H9 (cell line): ENCODE data around the gene XBP1. TPM values are rescaled to one million over a fixed set of nuclear protein-coding genes. Genes with fewer than 3 reads are reported as not detected.

Experiments
- DNase-seq: peaks from one replicate; pipeline ENCODE4 v3.0.0-alpha.2; 2017
- H2AFZ ChIP-seq: one replicate; pipeline ENCODE4 v1.6.1; 2013; ENCODE audit warnings: mild to moderate bottlenecking, low read length, control low read depth, moderate library complexity
- H2AK5ac ChIP-seq: 2 replicates; pipeline ENCODE4 v1.6.1; 2013; ENCODE audit warnings: low read length, control low read depth, mixed read lengths; ENCODE audit not compliant: insufficient read length
- H2BK120ac ChIP-seq: one replicate; pipeline ENCODE4 v1.6.1; 2013; ENCODE audit warnings: low read depth, mild to moderate bottlenecking, low read length, control low read depth, inconsistent platforms; ENCODE audit not compliant: poor library complexity, severe bottlenecking
- H2BK12ac ChIP-seq: 2 replicates; pipeline ENCODE4 v1.6.1; 2013; ENCODE audit warnings: low read length, control low read depth, mixed read lengths, low read depth; ENCODE audit not compliant: insufficient read length
- H2BK15ac ChIP-seq: 2 replicates; pipeline ENCODE4 v1.6.1; 2013; ENCODE audit warnings: low read depth, low read length, control low read depth
- H2BK20ac ChIP-seq: one replicate; pipeline ENCODE4 v1.6.1; 2013; ENCODE audit warnings: low read depth, mild to moderate bottlenecking, low read length, control low read depth, inconsistent platforms; ENCODE audit not compliant: poor library complexity, severe bottlenecking
- H2BK5ac ChIP-seq: 2 replicates; pipeline ENCODE4 v1.6.1; 2013; ENCODE audit warnings: low read length, control low read depth, mixed read lengths; ENCODE audit not compliant: insufficient read length
- H3K14ac ChIP-seq: 2 replicates; pipeline ENCODE4 v1.6.1; 2013; ENCODE audit warnings: low read length, control low read depth; ENCODE audit not compliant: insufficient read depth
- H3K18ac ChIP-seq: 2 replicates; pipeline ENCODE4 v1.6.1; 2013; ENCODE audit warnings: low read depth, mild to moderate bottlenecking, mixed read lengths, low read length, control low read depth; ENCODE audit not compliant: insufficient read length
- H3K23ac ChIP-seq: 2 replicates; pipeline ENCODE4 v1.6.1; 2013; ENCODE audit warnings: low read length, control low read depth, mixed read lengths, low read depth; ENCODE audit not compliant: insufficient read length
- H3K23me2 ChIP-seq: 2 replicates; pipeline ENCODE4 v1.6.1; 2013; ENCODE audit warnings: low read depth, mild to moderate bottlenecking, mixed read lengths, low read length, control low read depth; ENCODE audit not compliant: insufficient read length, poor library complexity, severe bottlenecking
- H3K27ac ChIP-seq: 2 replicates; pipeline ENCODE4 v1.5.1; 2013; ENCODE audit warnings: low read length, control low read depth, mixed read lengths, low read depth; ENCODE audit not compliant: insufficient read length
- H3K27me3 ChIP-seq: 2 replicates; pipeline ENCODE4 v1.6.1; 2013; ENCODE audit warnings: low read length, control low read depth, inconsistent platforms; ENCODE audit not compliant: insufficient read depth
- H3K4ac ChIP-seq: 2 replicates; pipeline ENCODE4 v1.6.1; 2013; ENCODE audit warnings: low read depth, mild to moderate bottlenecking, control low read depth, inconsistent platforms, low read length, moderate library complexity
- H3K4me1 ChIP-seq: 2 replicates; pipeline ENCODE4 v1.6.1; 2013; ENCODE audit warnings: low read length, control low read depth, inconsistent platforms; ENCODE audit not compliant: insufficient read depth
- H3K4me2 ChIP-seq: 2 replicates; pipeline ENCODE4 v1.6.1; 2013; ENCODE audit warnings: low read length, control low read depth, mixed read lengths; ENCODE audit not compliant: insufficient read length, insufficient read depth
- H3K56ac ChIP-seq: 2 replicates; pipeline ENCODE4 v1.6.1; 2013; ENCODE audit warnings: low read depth, mild to moderate bottlenecking, mixed read lengths, low read length, control low read depth; ENCODE audit not compliant: insufficient read length
- H3K79me1 ChIP-seq: 2 replicates; pipeline ENCODE4 v1.6.1; 2013; ENCODE audit warnings: low read depth, mild to moderate bottlenecking, moderate library complexity, low read length, control low read depth, inconsistent platforms; ENCODE audit not compliant: insufficient read depth, poor library complexity, severe bottlenecking
- H3K79me2 ChIP-seq: 2 replicates; pipeline ENCODE4 v1.6.1; 2013; ENCODE audit warnings: low read length, control low read depth, inconsistent platforms; ENCODE audit not compliant: insufficient read depth
- H3K9ac ChIP-seq: 2 replicates; pipeline ENCODE4 v1.6.1; 2013; ENCODE audit warnings: low read length, control low read depth, mixed read lengths; ENCODE audit not compliant: insufficient read length; ENCODE audit errors: extremely low read depth
- H3K9me3 ChIP-seq: one replicate; pipeline ENCODE4 v1.6.1; 2013; ENCODE audit warnings: low read depth, low read length, inconsistent platforms; ENCODE audit not compliant: control insufficient read depth
- H3T11ph ChIP-seq: one replicate; pipeline ENCODE4 v1.6.1; 2013; ENCODE audit warnings: mild to moderate bottlenecking, low read length, control low read depth, inconsistent platforms
- H4K20me1 ChIP-seq: one replicate; pipeline ENCODE4 v1.6.1; 2013; ENCODE audit not compliant: control insufficient read depth, insufficient read length, insufficient read depth
- H4K5ac ChIP-seq: 2 replicates; pipeline ENCODE4 v1.6.1; 2013; ENCODE audit warnings: low read depth, mild to moderate bottlenecking, mixed read lengths, low read length, control low read depth; ENCODE audit not compliant: insufficient read length
- H4K8ac ChIP-seq: replicated peaks from 2 replicates; pipeline ENCODE4 v1.6.1; 2013; ENCODE audit warnings: low read length, control low read depth, mixed read lengths, low read depth; ENCODE audit not compliant: insufficient read length
- H4K91ac ChIP-seq: 2 replicates; pipeline ENCODE4 v1.6.1; 2013; ENCODE audit warnings: low read depth, mild to moderate bottlenecking, moderate library complexity, mixed read lengths, low read length, control low read depth; ENCODE audit not compliant: insufficient read length
- H3K27ac Mint-ChIP-seq, 3 experiments: 2 replicates in 2 of 3; 3 replicates in 1 of 3; pipeline ENCODE4 v1.8.0; 2020 to 2021; ENCODE audit warnings: mixed read lengths in 3 of 3, mild to moderate bottlenecking in 1 of 3, moderate library complexity in 1 of 3
- H3K27me3 Mint-ChIP-seq: 2 replicates; pipeline ENCODE4 v1.8.0; 2021; ENCODE audit warnings: low read depth, mild to moderate bottlenecking, moderate library complexity, mixed read lengths
- H3K36me3 Mint-ChIP-seq, 3 experiments: 2 replicates in 2 of 3; 3 replicates in 1 of 3; pipeline ENCODE4 v1.8.0; 2020 to 2021; ENCODE audit warnings: low read depth in 3 of 3, mixed read lengths in 3 of 3; ENCODE audit not compliant: insufficient read depth in 1 of 3
- H3K4me1 Mint-ChIP-seq, 2 experiments: 2 replicates each; pipeline ENCODE4 v1.8.0; 2020; ENCODE audit warnings: mixed read lengths in 2 of 2
- H3K4me3 Mint-ChIP-seq, 2 experiments: 2 replicates in 1 of 2; 3 replicates in 1 of 2; pipeline ENCODE4 v1.8.0; 2020 to 2021; ENCODE audit warnings: mild to moderate bottlenecking in 2 of 2, mixed read lengths in 2 of 2, moderate library complexity in 1 of 2
- H3K9me3 Mint-ChIP-seq, 2 experiments: 2 replicates in 1 of 2; 3 replicates in 1 of 2; pipeline ENCODE4 v1.8.0; 2020; ENCODE audit warnings: mild to moderate bottlenecking in 2 of 2, mixed read lengths in 2 of 2, moderate library complexity in 1 of 2
- CTCF ChIP-seq: fragments of 200-600 bp; sonication (generic); conservative IDR thresholded peaks from 3 replicates; pipeline ENCODE4 v1.8.0; 2021; ENCODE audit warnings: antibody characterized with exemption, mild to moderate bottlenecking
- WGBS: extraction: QIAGEN DNeasy Blood & Tissue Kit; methylation state at CpG from one replicate; pipeline ENCODE4 v1.1.7; 2013; ENCODE audit warnings: missing lambda C conversion rate, low lambda C conversion rate, mixed read lengths; ENCODE audit not compliant: insufficient read length; ENCODE audit errors: extremely low coverage; 5-methylcytosine and 5-hydroxymethylcytosine counted together
- total RNA-seq: library from RNA; stranded (reverse); gene quantifications from 2 replicates; pipeline ENCODE4 v1.2.1, GENCODE V29; 2021

XBP1 gene
- total RNA-seq, 1 experiment from 2014 or later: 114 TPM

GRCh38 chr22:28771195-28771791, 29.1 kb downstream of the XBP1 start:
- Histone ChIP-seq H4K5ac (no peak overlapping the region), H3K4ac (no peak overlapping the region), H2BK5ac (no peak overlapping the region), H3K4me2 (no peak overlapping the region), H2BK120ac (no peak overlapping the region), H2BK15ac (no peak overlapping the region), H3K79me2 (no peaks in the 10 kb centered on the region), H4K91ac (no peak overlapping the region), H3K9me3 (no peaks in the 10 kb centered on the region), H3K4me1 (no peaks in the 10 kb centered on the region), H3K23ac (no peak overlapping the region), H3K23me2 (no peaks in the 10 kb centered on the region), H2BK12ac (no peak overlapping the region), H3T11ph (no peak overlapping the region), H4K8ac (no peak overlapping the region), H3K14ac (no peak overlapping the region), H2AFZ (no peak overlapping the region), H3K18ac (no peak overlapping the region), H3K27me3 (no peaks in the 10 kb centered on the region), H2BK20ac (no peak overlapping the region), H3K9ac (no peak overlapping the region), H2AK5ac (no peak overlapping the region), H4K20me1 (no peaks in the 10 kb centered on the region), H3K79me1 (peaks cover 2% of the 10 kb centered on the region), H3K56ac (no peak overlapping the region), H3K27ac (no peak overlapping the region)
- TF ChIP-seq CTCF: no peak
- WGBS: no CpG with 5 or more reads among the region's 5 CpGs
- Mint-ChIP-seq H3K27me3 (no peaks in the 10 kb centered on the region), H3K36me3 (peaks cover 20 to 28% (median 26%) of the 10 kb centered on the region in 3 experiments; a peak in 6 of 7 replicates), H3K27ac (peak overlapping the region in 1 of 3 experiments; percentile 81; a peak in 2 of 7 replicates), H3K9me3 (peaks cover 1 to 9% of the 10 kb centered on the region in 2 experiments; a peak in 4 of 5 replicates), H3K4me3 (no peak overlapping the region), H3K4me1 (peaks cover 9 to 15% of the 10 kb centered on the region in 2 experiments)
- DNase-seq: no peak
